Activated CD4-positive, alpha-beta T cell treated with anti-CD3 and anti-CD28 coated beads, Interleukin-2, amount 10 ng/mL, durations not matched to agents 24 days and 14 days (primary cell): Measurements from ENCODE around the gene FAM181A. TPM values are rescaled to one million over a fixed set of nuclear protein-coding genes. Genes with fewer than 3 reads are reported as not detected.

Source experiments
- DNase-seq: peaks from one replicate; pipeline ENCODE4 v3.0.0; 2022
- H3K27ac Mint-ChIP-seq: one replicate; pipeline ENCODE4 v1.8.0; 2022; ENCODE audit warnings: mild to moderate bottlenecking, mixed read lengths
- H3K27me3 Mint-ChIP-seq: one replicate; pipeline ENCODE4 v1.8.0; 2022; ENCODE audit warnings: mixed read lengths
- H3K36me3 Mint-ChIP-seq: one replicate; pipeline ENCODE4 v1.8.0; 2022; ENCODE audit warnings: low read depth, mild to moderate bottlenecking, mixed read lengths
- H3K4me1 Mint-ChIP-seq: one replicate; pipeline ENCODE4 v1.8.0; 2021; ENCODE audit warnings: mixed read lengths
- H3K4me3 Mint-ChIP-seq: one replicate; pipeline ENCODE4 v1.8.0; 2022; ENCODE audit warnings: mild to moderate bottlenecking, moderate library complexity, mixed read lengths
- H3K9me3 Mint-ChIP-seq: one replicate; pipeline ENCODE4 v1.8.0; 2021; ENCODE audit warnings: mixed read lengths
- intact Hi-C: fragments of 100-400 bp; cut with micrococcal nuclease; formaldehyde crosslinking; loops from one replicate; pipeline ENCODE4 v1.15.1; 2023
- total RNA-seq: library from RNA; stranded (reverse); gene quantifications from 2 replicates; pipeline ENCODE4 v1.2.3, GENCODE V29; 2022

Gene FAM181A
- total RNA-seq, 1 donor from 2014 or later: not detected

- Mint-ChIP-seq H3K36me3 (peaks cover 8% of the 10 kb centered on the region), H3K27me3 (no peaks in the 10 kb centered on the region), H3K9me3 (no peaks in the 10 kb centered on the region), H3K4me3 (no peak overlapping the region), H3K4me1 (no peaks in the 10 kb centered on the region), H3K27ac (no peak overlapping the region)
- DNase-seq: no peak
- intact Hi-C loops: no loop called here
These were observed 2.5 kb downstream of the FAM181A start for GRCh38 chr14:93929657-93930056.

- H3K4me1 Mint-ChIP-seq: no peaks in the 10 kb centered on the region
- no peaks in the 10 kb centered on the region for H3K27me3 Mint-ChIP-seq
- H3K27ac Mint-ChIP-seq: no peak overlapping the region
- H3K4me3 Mint-ChIP-seq: no peak overlapping the region
- intact Hi-C loops: no loop called here
- H3K9me3 Mint-ChIP-seq: no peaks in the 10 kb centered on the region
- DNase-seq: no peak
- H3K36me3 Mint-ChIP-seq: peaks cover 12% of the 10 kb centered on the region
These were observed 3.3 kb downstream of the FAM181A start for GRCh38 chr14:93930296-93930988.

- H3K4me3 Mint-ChIP-seq: no peak overlapping the region
- no peaks in the 10 kb centered on the region for H3K4me1 Mint-ChIP-seq
- intact Hi-C loops: no loop called here
- no peak for DNase-seq
- no peaks in the 10 kb centered on the region for H3K9me3 Mint-ChIP-seq
- H3K27me3 Mint-ChIP-seq: no peaks in the 10 kb centered on the region
- H3K27ac Mint-ChIP-seq: no peak overlapping the region
- H3K36me3 Mint-ChIP-seq: peaks cover 12% of the 10 kb centered on the region
These were observed 3.8 kb downstream of the FAM181A start for GRCh38 chr14:93930989-93931307.

GRCh38 chr14:93932642-93933041 is 5.5 kb downstream of the FAM181A start:
- intact Hi-C loops: no loop called here

GRCh38 chr14:93935213-93935612 is 8.1 kb downstream of the FAM181A start:
- Mint-ChIP-seq H3K4me1 (peaks cover 10% of the 10 kb centered on the region), H3K4me3 (no peak overlapping the region), H3K9me3 (no peaks in the 10 kb centered on the region), H3K27ac (no peak overlapping the region), H3K36me3 (peaks cover 28% of the 10 kb centered on the region), H3K27me3 (no peaks in the 10 kb centered on the region)
- DNase-seq: no peak
- intact Hi-C loops: loop anchor here (5.0 kb wide), 1 partner anchor 247 kb away; no protein-coding TSS in a partner anchor

More at GRCh38 chr14:93932642-93933041, 5.5 kb downstream of the FAM181A start:
- Mint-ChIP-seq H3K27ac (no peak overlapping the region), H3K9me3 (no peaks in the 10 kb centered on the region), H3K36me3 (peaks cover 22% of the 10 kb centered on the region), H3K4me3 (no peak overlapping the region), H3K27me3 (no peaks in the 10 kb centered on the region), H3K4me1 (peaks cover 3% of the 10 kb centered on the region)
- DNase-seq: no peak

- peaks cover 34% of the 10 kb centered on the region for H3K36me3 Mint-ChIP-seq
- no peak overlapping the region for H3K4me3 Mint-ChIP-seq
- no peaks in the 10 kb centered on the region for H3K9me3 Mint-ChIP-seq
- intact Hi-C loops: loop anchor here (5.0 kb wide), 1 partner anchor 246 kb away; no protein-coding TSS in a partner anchor
- H3K4me1 Mint-ChIP-seq: peaks cover 19% of the 10 kb centered on the region
- no peaks in the 10 kb centered on the region for H3K27me3 Mint-ChIP-seq
- DNase-seq: peak; percentile 68
- H3K27ac Mint-ChIP-seq: no peak overlapping the region
These were observed 9.1 kb downstream of the FAM181A start for GRCh38 chr14:93936245-93936644.

GRCh38 chr14:93936926-93937325 is 9.8 kb downstream of the FAM181A start:
- H3K27ac Mint-ChIP-seq: no peak overlapping the region
- no peaks in the 10 kb centered on the region for H3K9me3 Mint-ChIP-seq
- no peak overlapping the region for H3K4me3 Mint-ChIP-seq
- peaks cover 21% of the 10 kb centered on the region for H3K4me1 Mint-ChIP-seq
- H3K27me3 Mint-ChIP-seq: no peaks in the 10 kb centered on the region
- no peak for DNase-seq
- peaks cover 40% of the 10 kb centered on the region for H3K36me3 Mint-ChIP-seq
- intact Hi-C loops: loop anchor here (5.0 kb wide), 1 partner anchor 245 kb away; no protein-coding TSS in a partner anchor

GRCh38 chr14:93937519-93937918 is 10.4 kb downstream of the FAM181A start:
- peaks cover 40% of the 10 kb centered on the region for H3K36me3 Mint-ChIP-seq
- H3K4me1 Mint-ChIP-seq: peaks cover 21% of the 10 kb centered on the region
- DNase-seq: no peak
- no peak overlapping the region for H3K27ac Mint-ChIP-seq
- no peaks in the 10 kb centered on the region for H3K27me3 Mint-ChIP-seq
- no peaks in the 10 kb centered on the region for H3K9me3 Mint-ChIP-seq
- intact Hi-C loops: loop anchor here (5.0 kb wide), 1 partner anchor 245 kb away; no protein-coding TSS in a partner anchor
- H3K4me3 Mint-ChIP-seq: peak overlapping the region; percentile 32

- DNase-seq: no peak
- intact Hi-C loops: loop anchor here (1.0 to 5.0 kb wide), 8 partner anchors 12 to 243 kb away; no protein-coding TSS in a partner anchor
- peak overlapping the region; percentile 63 for H3K27ac Mint-ChIP-seq
- peak overlapping the region; percentile 69 for H3K4me3 Mint-ChIP-seq
- peaks cover 21% of the 10 kb centered on the region for H3K4me1 Mint-ChIP-seq
- no peaks in the 10 kb centered on the region for H3K27me3 Mint-ChIP-seq
- no peaks in the 10 kb centered on the region for H3K9me3 Mint-ChIP-seq
- peaks cover 41% of the 10 kb centered on the region for H3K36me3 Mint-ChIP-seq
These were observed 11.7 kb downstream of the FAM181A start for GRCh38 chr14:93938751-93939303.

- Mint-ChIP-seq H3K4me3 (peak overlapping the region; percentile 69), H3K4me1 (peaks cover 23% of the 10 kb centered on the region), H3K9me3 (no peaks in the 10 kb centered on the region), H3K36me3 (peaks cover 40% of the 10 kb centered on the region), H3K27ac (peak overlapping the region; percentile 79), H3K27me3 (no peaks in the 10 kb centered on the region)
- peak; percentile 98 for DNase-seq
- intact Hi-C loops: loop anchor here (1.0 to 5.0 kb wide), 8 partner anchors 12 to 243 kb away; no protein-coding TSS in a partner anchor
These were observed 12.4 kb downstream of the FAM181A start for GRCh38 chr14:93939304-93940229.

- intact Hi-C loops: no loop called here
- H3K27me3 Mint-ChIP-seq: no peaks in the 10 kb centered on the region
- no peaks in the 10 kb centered on the region for H3K9me3 Mint-ChIP-seq
- DNase-seq: no peak
- peak overlapping the region; percentile 51 for H3K27ac Mint-ChIP-seq
- peak overlapping the region; percentile 5 for H3K4me3 Mint-ChIP-seq
- H3K36me3 Mint-ChIP-seq: peaks cover 40% of the 10 kb centered on the region
- peaks cover 23% of the 10 kb centered on the region for H3K4me1 Mint-ChIP-seq
These were observed 13.3 kb downstream of the FAM181A start for GRCh38 chr14:93940437-93940836.

GRCh38 chr14:93941293-93941910 is 14.3 kb downstream of the FAM181A start:
- peaks cover 39% of the 10 kb centered on the region for H3K36me3 Mint-ChIP-seq
- H3K4me3 Mint-ChIP-seq: no peak overlapping the region

GRCh38 chr14:93943052-93943451 is 15.9 kb downstream of the FAM181A start:
- H3K4me3 Mint-ChIP-seq: no peak overlapping the region
- H3K27ac Mint-ChIP-seq: no peak overlapping the region
- peaks cover 20% of the 10 kb centered on the region for H3K4me1 Mint-ChIP-seq
- H3K9me3 Mint-ChIP-seq: no peaks in the 10 kb centered on the region
- H3K27me3 Mint-ChIP-seq: no peaks in the 10 kb centered on the region
- DNase-seq: no peak
- H3K36me3 Mint-ChIP-seq: peaks cover 38% of the 10 kb centered on the region
- intact Hi-C loops: no loop called here

More at GRCh38 chr14:93941293-93941910, 14.3 kb downstream of the FAM181A start:
- Mint-ChIP-seq H3K27me3 (no peaks in the 10 kb centered on the region), H3K4me1 (peaks cover 21% of the 10 kb centered on the region), H3K27ac (peak overlapping the region; percentile 29), H3K9me3 (no peaks in the 10 kb centered on the region)
- DNase-seq: no peak
- intact Hi-C loops: no loop called here
